Kasumi-1 (cell line): ENCODE data around the gene NPAS3.
A peak's percentile ranks its signal among the peaks of the same experiment; 100 is the strongest.

ENCODE experiments used
- DNase-seq, 2 experiments: peaks; one replicate each; lab custom pipeline; 2025; lab: John Stamatoyannopoulos, UW

Gene NPAS3

GRCh38 chr14:32940711-32941667 is 2.3 kb downstream of the NPAS3 start:
- no peak for DNase-seq

- no peak for DNase-seq
Observed at GRCh38 chr14:32941668-32942065, 3.0 kb downstream of the NPAS3 start.

- no peak for DNase-seq
Observed at GRCh38 chr14:32947081-32947480, 8.4 kb downstream of the NPAS3 start.

- no peak for DNase-seq
Observed at GRCh38 chr14:32947792-32948191, 9.1 kb downstream of the NPAS3 start.

GRCh38 chr14:32950584-32950983 is 11.9 kb downstream of the NPAS3 start:
- no peak for DNase-seq

- no peak for DNase-seq
Observed at GRCh38 chr14:32967421-32967820, 28.7 kb downstream of the NPAS3 start.

GRCh38 chr14:32968972-32969544 is 30.4 kb downstream of the NPAS3 start:
- no peak for DNase-seq

- peak in 1 of 2 experiments; percentile 2 for DNase-seq
Observed at GRCh38 chr14:32977913-32978312, 39.2 kb downstream of the NPAS3 start.

GRCh38 chr14:32978691-32979255 is 40.1 kb downstream of the NPAS3 start:
- no peak for DNase-seq

GRCh38 chr14:32980178-32980901 is 41.7 kb downstream of the NPAS3 start:
- no peak for DNase-seq

- no peak for DNase-seq
Observed at GRCh38 chr14:32980902-32981501, 42.3 kb downstream of the NPAS3 start.

GRCh38 chr14:32984241-32984930 is 45.7 kb downstream of the NPAS3 start:
- DNase-seq: no peak

- no peak for DNase-seq
Observed at GRCh38 chr14:32985866-32986265, 47.2 kb downstream of the NPAS3 start.

GRCh38 chr14:32986791-32987540 is 48.3 kb downstream of the NPAS3 start:
- DNase-seq: no peak

GRCh38 chr14:32991691-32992090 is 53.0 kb downstream of the NPAS3 start:
- no peak for DNase-seq

- DNase-seq: no peak
Observed at GRCh38 chr14:32993921-32994320, 55.2 kb downstream of the NPAS3 start.

- DNase-seq: no peak
Observed at GRCh38 chr14:32996343-32996742, 57.7 kb downstream of the NPAS3 start.

- no peak for DNase-seq
Observed at GRCh38 chr14:32998433-32998832, 59.8 kb downstream of the NPAS3 start.

- DNase-seq: no peak
Observed at GRCh38 chr14:33009673-33010072, 71.0 kb downstream of the NPAS3 start.

GRCh38 chr14:33010495-33010894 is 71.8 kb downstream of the NPAS3 start:
- DNase-seq: no peak

- DNase-seq: no peak
Observed at GRCh38 chr14:33014710-33015109, 76.0 kb downstream of the NPAS3 start.
